WTC11 (cell line): Measurements from ENCODE around the gene ERCC8. TPM values are rescaled to one million over a fixed set of nuclear protein-coding genes. Genes with fewer than 3 reads are reported as not detected.

Experiments
- ATAC-seq: fragments of 200-7000 bp; cut with Tn5 transposase; 2 replicates; pipeline ENCODE4 v1.10.0; 2021; ENCODE audit warnings: mild to moderate bottlenecking, moderate library complexity
- CTCF ChIA-PET: fragments of 300-600 bp; sonication (Branson Sonifier 250); formaldehyde crosslinking; loops from one replicate; lab custom pipeline; 2021; ENCODE audit warnings: antibody characterized with exemption; lab: Charles Lee
- POLR2A ChIA-PET: fragments of 350-600 bp; sonication (Branson Sonifier 250); formaldehyde crosslinking; loops from one replicate; lab custom pipeline; 2021; ENCODE audit warnings: antibody characterized with exemption; lab: Charles Lee
- DNase-seq: peaks from one replicate; pipeline ENCODE4 v3.0.0; 2021; ENCODE audit warnings: low spot score
- H3K27ac Mint-ChIP-seq: 2 replicates; pipeline ENCODE4 v1.8.0; 2021; ENCODE audit warnings: mixed read lengths
- H3K27me3 Mint-ChIP-seq: 2 replicates; pipeline ENCODE4 v1.8.0; 2021; ENCODE audit warnings: low read depth, mild to moderate bottlenecking, moderate library complexity, mixed read lengths
- H3K36me3 Mint-ChIP-seq: 2 replicates; pipeline ENCODE4 v1.8.0; 2021; ENCODE audit warnings: mixed read lengths
- H3K4me1 Mint-ChIP-seq: 2 replicates; pipeline ENCODE4 v1.8.0; 2022; ENCODE audit warnings: mixed read lengths
- H3K4me3 Mint-ChIP-seq: 2 replicates; pipeline ENCODE4 v1.8.0; 2021; ENCODE audit warnings: mild to moderate bottlenecking, moderate library complexity, mixed read lengths
- H3K9me3 Mint-ChIP-seq: 2 replicates; pipeline ENCODE4 v1.8.0; 2021; ENCODE audit warnings: mixed read lengths
- ATF1 ChIP-seq: sonication (generic); formaldehyde crosslinking; IDR thresholded peaks from 2 replicates; pipeline ENCODE4 v1.8.1; 2023; ENCODE audit warnings: mild to moderate bottlenecking, moderate library complexity, missing genetic modification reagents
- ELF4 ChIP-seq: sonication (generic); formaldehyde crosslinking; IDR thresholded peaks from 2 replicates; pipeline ENCODE4 v1.8.1; 2022; ENCODE audit warnings: low read depth, mild to moderate bottlenecking, moderate library complexity, missing genetic modification reagents
- FOXP1 ChIP-seq: sonication (generic); formaldehyde crosslinking; IDR thresholded peaks from 2 replicates; pipeline ENCODE4 v1.8.0; 2022; ENCODE audit warnings: missing genetic modification reagents, mild to moderate bottlenecking, moderate library complexity, borderline replicate concordance
- GRHL2 ChIP-seq: fragments of 250-450 bp; sonication (Bioruptor Pico); IDR thresholded peaks from 2 replicates; pipeline ENCODE4 v1.8.0; 2022; ENCODE audit warnings: mild to moderate bottlenecking, moderate library complexity; ENCODE audit not compliant: insufficient replicate concordance, severe bottlenecking
- HMGA2 ChIP-seq: fragments of 250-450 bp; sonication (Bioruptor Pico); IDR thresholded peaks from 2 replicates; pipeline ENCODE4 v1.4.0; 2021; ENCODE audit warnings: mild to moderate bottlenecking, moderate library complexity
- MYBL2 ChIP-seq: sonication (generic); formaldehyde crosslinking; IDR thresholded peaks from 2 replicates; pipeline ENCODE4 v1.8.1; 2023; ENCODE audit warnings: mild to moderate bottlenecking, moderate library complexity, missing genetic modification reagents
- NFATC4 ChIP-seq: fragments of 250-450 bp; sonication (Bioruptor Pico); IDR thresholded peaks from 2 replicates; pipeline ENCODE4 v1.9.0; 2021; ENCODE audit warnings: mild to moderate bottlenecking
- NR3C1 ChIP-seq: sonication (generic); formaldehyde crosslinking; conservative IDR thresholded peaks from 2 replicates; pipeline ENCODE4 v1.8.1; 2023; ENCODE audit warnings: low read depth, mild to moderate bottlenecking, missing genetic modification reagents
- RELA ChIP-seq: sonication (generic); formaldehyde crosslinking; IDR thresholded peaks from 2 replicates; pipeline ENCODE4 v1.8.1; 2022; ENCODE audit warnings: missing genetic modification reagents, mild to moderate bottlenecking, borderline replicate concordance
- ZBTB21 ChIP-seq: sonication (generic); formaldehyde crosslinking; IDR thresholded peaks from 2 replicates; pipeline ENCODE4 v1.8.1; 2023; ENCODE audit warnings: mild to moderate bottlenecking, missing genetic modification reagents, borderline replicate concordance
- ZNF423 ChIP-seq: fragments of 250-450 bp; sonication (Bioruptor Pico); IDR thresholded peaks from 2 replicates; pipeline ENCODE4 v2.1.2; 2022; ENCODE audit warnings: mild to moderate bottlenecking, moderate library complexity
- ZNF671 ChIP-seq: fragments of 250-450 bp; sonication (Bioruptor Pico); IDR thresholded peaks from 2 replicates; pipeline ENCODE4 v1.8.0; 2021; ENCODE audit warnings: mild to moderate bottlenecking
- total RNA-seq: library from RNA; stranded (reverse); gene quantifications from 3 replicates; pipeline ENCODE4 v1.2.3, GENCODE V29; 2021
- TF ChIP-seq, protein P1 (sequence below): sonication (generic); formaldehyde crosslinking; IDR thresholded peaks from 2 replicates; pipeline ENCODE4 v1.8.0; 2022; ENCODE audit warnings: mild to moderate bottlenecking, missing genetic modification reagents
- TF ChIP-seq, protein P2 (sequence below): sonication (generic); formaldehyde crosslinking; IDR thresholded peaks from 2 replicates; pipeline ENCODE4 v1.8.1; 2022; ENCODE audit warnings: missing genetic modification reagents, borderline replicate concordance
- TF ChIP-seq, protein P3 (sequence below): sonication (generic); formaldehyde crosslinking; IDR thresholded peaks from 2 replicates; pipeline ENCODE4 v1.8.1; 2022; ENCODE audit warnings: low read depth, missing genetic modification reagents, borderline replicate concordance
- TF ChIP-seq, protein P4 (sequence below): sonication (generic); formaldehyde crosslinking; IDR thresholded peaks from 2 replicates; pipeline ENCODE4 v1.8.0; 2022; ENCODE audit warnings: mild to moderate bottlenecking, missing genetic modification reagents
- TF ChIP-seq, protein P5 (sequence below): sonication (generic); formaldehyde crosslinking; IDR thresholded peaks from 2 replicates; pipeline ENCODE4 v1.8.0; 2023; ENCODE audit warnings: missing genetic modification reagents, mild to moderate bottlenecking, borderline replicate concordance
- TF ChIP-seq, protein P6 (sequence below): sonication (generic); formaldehyde crosslinking; IDR thresholded peaks from 2 replicates; pipeline ENCODE4 v1.8.0; 2022; ENCODE audit warnings: missing genetic modification reagents
- TF ChIP-seq, protein P7 (sequence below): sonication (generic); formaldehyde crosslinking; IDR thresholded peaks from 2 replicates; pipeline ENCODE4 v1.8.0; 2022; ENCODE audit warnings: mild to moderate bottlenecking, missing genetic modification reagents

Gene ERCC8
- total RNA-seq, 1 experiment from 2014 or later = 14.6 TPM

DNA sequence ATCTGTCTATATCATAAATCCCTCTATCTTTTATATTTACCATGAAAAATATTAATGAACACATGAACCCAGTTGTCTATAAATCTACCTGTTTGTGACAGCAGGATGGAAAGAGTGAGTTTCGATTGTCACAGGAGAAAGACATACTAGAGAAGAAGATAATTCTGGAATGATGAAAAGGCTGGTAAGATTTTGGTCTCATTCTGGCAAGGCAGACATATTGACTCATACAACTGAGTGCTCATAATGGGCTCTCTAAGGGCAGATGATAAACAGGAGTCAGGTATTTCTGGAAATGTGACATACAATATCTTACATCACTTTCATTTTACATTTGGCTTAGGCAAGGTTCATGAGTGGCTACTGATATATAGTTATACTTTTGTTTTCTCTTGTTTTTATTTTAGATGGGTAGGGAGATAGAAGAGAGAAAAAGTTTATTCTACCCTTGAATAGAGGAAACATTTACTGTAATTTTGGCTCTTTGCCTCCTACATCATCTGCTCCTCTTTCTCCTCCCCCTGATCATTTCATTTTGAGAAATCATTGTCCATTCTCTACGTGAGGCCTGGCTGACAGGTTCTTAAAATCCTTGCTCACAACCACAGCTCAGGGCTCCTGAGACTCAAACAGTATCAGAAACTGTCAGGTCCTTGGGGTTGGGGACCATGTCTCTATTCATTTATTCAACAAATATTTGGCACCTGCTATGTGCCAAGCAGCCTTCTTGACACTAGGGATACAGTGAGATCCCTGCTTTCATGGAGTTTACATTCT lies 115.2 kb downstream of the ERCC8 start:
- no peak overlapping the region for H3K27ac Mint-ChIP-seq
- ChIA-PET POLR2A (interaction anchor here (0.6 kb wide), 1 partner anchor 112 kb away, joined by 3 read pairs; no protein-coding TSS in a partner anchor), CTCF (no interaction called here)
- H3K4me3 Mint-ChIP-seq = no peak overlapping the region
- TF ChIP-seq NR3C1 (CRISPR knock-in tag) = no peak
- TF ChIP-seq, protein P1, sequence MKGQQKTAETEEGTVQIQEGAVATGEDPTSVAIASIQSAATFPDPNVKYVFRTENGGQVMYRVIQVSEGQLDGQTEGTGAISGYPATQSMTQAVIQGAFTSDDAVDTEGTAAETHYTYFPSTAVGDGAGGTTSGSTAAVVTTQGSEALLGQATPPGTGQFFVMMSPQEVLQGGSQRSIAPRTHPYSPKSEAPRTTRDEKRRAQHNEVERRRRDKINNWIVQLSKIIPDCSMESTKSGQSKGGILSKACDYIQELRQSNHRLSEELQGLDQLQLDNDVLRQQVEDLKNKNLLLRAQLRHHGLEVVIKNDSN (CRISPR knock-in tag) = no peak
- TF ChIP-seq RELA (CRISPR knock-in tag) = no peak
- TF ChIP-seq HMGA2 (CRISPR knock-in tag) = no peak
- TF ChIP-seq, protein P2, sequence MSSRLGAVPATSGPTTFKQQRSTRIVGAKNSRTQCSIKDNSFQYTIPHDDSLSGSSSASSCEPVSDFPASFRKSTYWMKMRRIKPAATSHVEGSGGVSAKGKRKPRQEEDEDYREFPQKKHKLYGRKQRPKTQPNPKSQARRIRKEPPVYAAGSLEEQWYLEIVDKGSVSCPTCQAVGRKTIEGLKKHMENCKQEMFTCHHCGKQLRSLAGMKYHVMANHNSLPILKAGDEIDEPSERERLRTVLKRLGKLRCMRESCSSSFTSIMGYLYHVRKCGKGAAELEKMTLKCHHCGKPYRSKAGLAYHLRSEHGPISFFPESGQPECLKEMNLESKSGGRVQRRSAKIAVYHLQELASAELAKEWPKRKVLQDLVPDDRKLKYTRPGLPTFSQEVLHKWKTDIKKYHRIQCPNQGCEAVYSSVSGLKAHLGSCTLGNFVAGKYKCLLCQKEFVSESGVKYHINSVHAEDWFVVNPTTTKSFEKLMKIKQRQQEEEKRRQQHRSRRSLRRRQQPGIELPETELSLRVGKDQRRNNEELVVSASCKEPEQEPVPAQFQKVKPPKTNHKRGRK (CRISPR knock-in tag) = no peak
- TF ChIP-seq, protein P3, sequence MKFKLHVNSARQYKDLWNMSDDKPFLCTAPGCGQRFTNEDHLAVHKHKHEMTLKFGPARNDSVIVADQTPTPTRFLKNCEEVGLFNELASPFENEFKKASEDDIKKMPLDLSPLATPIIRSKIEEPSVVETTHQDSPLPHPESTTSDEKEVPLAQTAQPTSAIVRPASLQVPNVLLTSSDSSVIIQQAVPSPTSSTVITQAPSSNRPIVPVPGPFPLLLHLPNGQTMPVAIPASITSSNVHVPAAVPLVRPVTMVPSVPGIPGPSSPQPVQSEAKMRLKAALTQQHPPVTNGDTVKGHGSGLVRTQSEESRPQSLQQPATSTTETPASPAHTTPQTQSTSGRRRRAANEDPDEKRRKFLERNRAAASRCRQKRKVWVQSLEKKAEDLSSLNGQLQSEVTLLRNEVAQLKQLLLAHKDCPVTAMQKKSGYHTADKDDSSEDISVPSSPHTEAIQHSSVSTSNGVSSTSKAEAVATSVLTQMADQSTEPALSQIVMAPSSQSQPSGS (CRISPR knock-in tag) = no peak
- TF ChIP-seq, protein P4, sequence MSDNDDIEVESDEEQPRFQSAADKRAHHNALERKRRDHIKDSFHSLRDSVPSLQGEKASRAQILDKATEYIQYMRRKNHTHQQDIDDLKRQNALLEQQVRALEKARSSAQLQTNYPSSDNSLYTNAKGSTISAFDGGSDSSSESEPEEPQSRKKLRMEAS (CRISPR knock-in tag) = no peak
- no peak for TF ChIP-seq ZNF423 (CRISPR knock-in tag)
- TF ChIP-seq MYBL2 (CRISPR knock-in tag) = no peak
- no peaks in the 10 kb centered on the region for H3K27me3 Mint-ChIP-seq
- DNase-seq = no peak
- no peaks in the 10 kb centered on the region for H3K9me3 Mint-ChIP-seq
- H3K36me3 Mint-ChIP-seq = no peaks in the 10 kb centered on the region
- H3K4me1 Mint-ChIP-seq = no peaks in the 10 kb centered on the region
- no peak for ATAC-seq

DNA sequence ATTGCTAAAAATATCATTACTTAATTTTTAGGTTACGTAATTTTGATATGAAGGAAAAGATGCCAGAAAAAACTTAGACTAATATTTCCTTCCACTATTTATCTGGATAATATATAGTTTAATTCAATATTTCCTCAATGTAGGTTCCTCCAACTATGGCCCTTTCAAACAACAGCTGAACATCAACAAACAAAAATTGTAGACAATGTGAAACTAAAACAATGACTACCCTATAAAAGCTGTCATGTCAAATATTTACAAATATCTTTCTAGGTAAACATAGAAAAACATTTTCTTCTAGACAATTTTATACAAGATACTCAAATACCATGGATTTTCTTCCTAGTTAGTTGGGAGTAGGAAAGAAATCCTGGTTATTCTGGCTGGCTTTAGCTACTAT lies 117.7 kb downstream of the ERCC8 start:
- Mint-ChIP-seq H3K36me3 (no peaks in the 10 kb centered on the region), H3K9me3 (no peaks in the 10 kb centered on the region), H3K4me1 (no peaks in the 10 kb centered on the region), H3K27me3 (no peaks in the 10 kb centered on the region), H3K4me3 (no peak overlapping the region), H3K27ac (no peak overlapping the region)
- DNase-seq (no peak), ATAC-seq (no peak)
- ChIA-PET CTCF (no interaction called here), POLR2A (no interaction called here)
- TF ChIP-seq, protein P5, sequence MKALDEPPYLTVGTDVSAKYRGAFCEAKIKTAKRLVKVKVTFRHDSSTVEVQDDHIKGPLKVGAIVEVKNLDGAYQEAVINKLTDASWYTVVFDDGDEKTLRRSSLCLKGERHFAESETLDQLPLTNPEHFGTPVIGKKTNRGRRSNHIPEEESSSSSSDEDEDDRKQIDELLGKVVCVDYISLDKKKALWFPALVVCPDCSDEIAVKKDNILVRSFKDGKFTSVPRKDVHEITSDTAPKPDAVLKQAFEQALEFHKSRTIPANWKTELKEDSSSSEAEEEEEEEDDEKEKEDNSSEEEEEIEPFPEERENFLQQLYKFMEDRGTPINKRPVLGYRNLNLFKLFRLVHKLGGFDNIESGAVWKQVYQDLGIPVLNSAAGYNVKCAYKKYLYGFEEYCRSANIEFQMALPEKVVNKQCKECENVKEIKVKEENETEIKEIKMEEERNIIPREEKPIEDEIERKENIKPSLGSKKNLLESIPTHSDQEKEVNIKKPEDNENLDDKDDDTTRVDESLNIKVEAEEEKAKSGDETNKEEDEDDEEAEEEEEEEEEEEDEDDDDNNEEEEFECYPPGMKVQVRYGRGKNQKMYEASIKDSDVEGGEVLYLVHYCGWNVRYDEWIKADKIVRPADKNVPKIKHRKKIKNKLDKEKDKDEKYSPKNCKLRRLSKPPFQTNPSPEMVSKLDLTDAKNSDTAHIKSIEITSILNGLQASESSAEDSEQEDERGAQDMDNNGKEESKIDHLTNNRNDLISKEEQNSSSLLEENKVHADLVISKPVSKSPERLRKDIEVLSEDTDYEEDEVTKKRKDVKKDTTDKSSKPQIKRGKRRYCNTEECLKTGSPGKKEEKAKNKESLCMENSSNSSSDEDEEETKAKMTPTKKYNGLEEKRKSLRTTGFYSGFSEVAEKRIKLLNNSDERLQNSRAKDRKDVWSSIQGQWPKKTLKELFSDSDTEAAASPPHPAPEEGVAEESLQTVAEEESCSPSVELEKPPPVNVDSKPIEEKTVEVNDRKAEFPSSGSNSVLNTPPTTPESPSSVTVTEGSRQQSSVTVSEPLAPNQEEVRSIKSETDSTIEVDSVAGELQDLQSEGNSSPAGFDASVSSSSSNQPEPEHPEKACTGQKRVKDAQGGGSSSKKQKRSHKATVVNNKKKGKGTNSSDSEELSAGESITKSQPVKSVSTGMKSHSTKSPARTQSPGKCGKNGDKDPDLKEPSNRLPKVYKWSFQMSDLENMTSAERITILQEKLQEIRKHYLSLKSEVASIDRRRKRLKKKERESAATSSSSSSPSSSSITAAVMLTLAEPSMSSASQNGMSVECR (CRISPR knock-in tag) = no peak
- TF ChIP-seq FOXP1 (CRISPR knock-in tag) (no peak), ZBTB21 (CRISPR knock-in tag) (no peak), ATF1 (no peak), NFATC4 (no peak), GRHL2 (CRISPR knock-in tag) (no peak), ELF4 (no peak), ZNF671 (no peak)
- TF ChIP-seq, protein P6, sequence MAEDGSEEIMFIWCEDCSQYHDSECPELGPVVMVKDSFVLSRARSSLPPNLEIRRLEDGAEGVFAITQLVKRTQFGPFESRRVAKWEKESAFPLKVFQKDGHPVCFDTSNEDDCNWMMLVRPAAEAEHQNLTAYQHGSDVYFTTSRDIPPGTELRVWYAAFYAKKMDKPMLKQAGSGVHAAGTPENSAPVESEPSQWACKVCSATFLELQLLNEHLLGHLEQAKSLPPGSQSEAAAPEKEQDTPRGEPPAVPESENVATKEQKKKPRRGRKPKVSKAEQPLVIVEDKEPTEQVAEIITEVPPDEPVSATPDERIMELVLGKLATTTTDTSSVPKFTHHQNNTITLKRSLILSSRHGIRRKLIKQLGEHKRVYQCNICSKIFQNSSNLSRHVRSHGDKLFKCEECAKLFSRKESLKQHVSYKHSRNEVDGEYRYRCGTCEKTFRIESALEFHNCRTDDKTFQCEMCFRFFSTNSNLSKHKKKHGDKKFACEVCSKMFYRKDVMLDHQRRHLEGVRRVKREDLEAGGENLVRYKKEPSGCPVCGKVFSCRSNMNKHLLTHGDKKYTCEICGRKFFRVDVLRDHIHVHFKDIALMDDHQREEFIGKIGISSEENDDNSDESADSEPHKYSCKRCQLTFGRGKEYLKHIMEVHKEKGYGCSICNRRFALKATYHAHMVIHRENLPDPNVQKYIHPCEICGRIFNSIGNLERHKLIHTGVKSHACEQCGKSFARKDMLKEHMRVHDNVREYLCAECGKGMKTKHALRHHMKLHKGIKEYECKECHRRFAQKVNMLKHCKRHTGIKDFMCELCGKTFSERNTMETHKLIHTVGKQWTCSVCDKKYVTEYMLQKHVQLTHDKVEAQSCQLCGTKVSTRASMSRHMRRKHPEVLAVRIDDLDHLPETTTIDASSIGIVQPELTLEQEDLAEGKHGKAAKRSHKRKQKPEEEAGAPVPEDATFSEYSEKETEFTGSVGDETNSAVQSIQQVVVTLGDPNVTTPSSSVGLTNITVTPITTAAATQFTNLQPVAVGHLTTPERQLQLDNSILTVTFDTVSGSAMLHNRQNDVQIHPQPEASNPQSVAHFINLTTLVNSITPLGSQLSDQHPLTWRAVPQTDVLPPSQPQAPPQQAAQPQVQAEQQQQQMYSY (CRISPR knock-in tag) = no peak
- TF ChIP-seq, protein P7, sequence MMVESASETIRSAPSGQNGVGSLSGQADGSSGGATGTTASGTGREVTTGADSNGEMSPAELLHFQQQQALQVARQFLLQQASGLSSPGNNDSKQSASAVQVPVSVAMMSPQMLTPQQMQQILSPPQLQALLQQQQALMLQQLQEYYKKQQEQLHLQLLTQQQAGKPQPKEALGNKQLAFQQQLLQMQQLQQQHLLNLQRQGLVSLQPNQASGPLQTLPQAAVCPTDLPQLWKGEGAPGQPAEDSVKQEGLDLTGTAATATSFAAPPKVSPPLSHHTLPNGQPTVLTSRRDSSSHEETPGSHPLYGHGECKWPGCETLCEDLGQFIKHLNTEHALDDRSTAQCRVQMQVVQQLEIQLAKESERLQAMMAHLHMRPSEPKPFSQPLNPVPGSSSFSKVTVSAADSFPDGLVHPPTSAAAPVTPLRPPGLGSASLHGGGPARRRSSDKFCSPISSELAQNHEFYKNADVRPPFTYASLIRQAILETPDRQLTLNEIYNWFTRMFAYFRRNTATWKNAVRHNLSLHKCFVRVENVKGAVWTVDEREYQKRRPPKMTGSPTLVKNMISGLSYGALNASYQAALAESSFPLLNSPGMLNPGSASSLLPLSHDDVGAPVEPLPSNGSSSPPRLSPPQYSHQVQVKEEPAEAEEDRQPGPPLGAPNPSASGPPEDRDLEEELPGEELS (CRISPR knock-in tag) = no peak
